Neutrophil (primary cell): Measurements from ENCODE around the gene CCDC27.

Experiments used
- H3K27ac ChIP-seq: fragments of 200-600 bp; sonication (generic); 2 replicates; pipeline ENCODE4 v1.5.1; 2016; ENCODE audit warnings: mild to moderate bottlenecking, moderate library complexity
- H3K27me3 ChIP-seq: fragments of 200-600 bp; sonication (generic); 2 replicates; pipeline ENCODE4 v1.6.0; 2016; ENCODE audit warnings: mild to moderate bottlenecking
- H3K36me3 ChIP-seq: fragments of 200-600 bp; sonication (generic); 2 replicates; pipeline ENCODE4 v1.5.1; 2017
- H3K4me1 ChIP-seq, 2 experiments: fragments of 200-600 bp in 1 of 2; sonication (generic) in 1 of 2; 1 replicate in 1 of 2; 2 replicates in 1 of 2; pipeline versions ENCODE4 v1.5.1 to v1.6.1; 2013 to 2016; ENCODE audit warnings: low read depth in 1 of 2, low read length in 1 of 2, mild to moderate bottlenecking in 1 of 2, moderate library complexity in 1 of 2; ENCODE audit not compliant: control insufficient read depth in 1 of 2, insufficient read depth in 1 of 2
- H3K4me3 ChIP-seq, 2 experiments: fragments of 200-600 bp in 1 of 2; sonication (generic) in 1 of 2; 1 replicate in 1 of 2; 2 replicates in 1 of 2; pipeline ENCODE4 v1.5.1; 2013 to 2016; ENCODE audit warnings: low read depth in 1 of 2, low read length in 1 of 2, mild to moderate bottlenecking in 1 of 2, moderate library complexity in 1 of 2
- H3K9me3 ChIP-seq: fragments of 200-600 bp; sonication (generic); 2 replicates; pipeline ENCODE4 v1.5.1; 2016
- TF ChIP-seq, protein P1 (sequence below): fragments of 200-600 bp; sonication (generic); IDR thresholded peaks from 2 replicates; pipeline ENCODE4 v1.5.1; 2016; ENCODE audit warnings: antibody characterized with exemption

CCDC27 gene

DNA sequence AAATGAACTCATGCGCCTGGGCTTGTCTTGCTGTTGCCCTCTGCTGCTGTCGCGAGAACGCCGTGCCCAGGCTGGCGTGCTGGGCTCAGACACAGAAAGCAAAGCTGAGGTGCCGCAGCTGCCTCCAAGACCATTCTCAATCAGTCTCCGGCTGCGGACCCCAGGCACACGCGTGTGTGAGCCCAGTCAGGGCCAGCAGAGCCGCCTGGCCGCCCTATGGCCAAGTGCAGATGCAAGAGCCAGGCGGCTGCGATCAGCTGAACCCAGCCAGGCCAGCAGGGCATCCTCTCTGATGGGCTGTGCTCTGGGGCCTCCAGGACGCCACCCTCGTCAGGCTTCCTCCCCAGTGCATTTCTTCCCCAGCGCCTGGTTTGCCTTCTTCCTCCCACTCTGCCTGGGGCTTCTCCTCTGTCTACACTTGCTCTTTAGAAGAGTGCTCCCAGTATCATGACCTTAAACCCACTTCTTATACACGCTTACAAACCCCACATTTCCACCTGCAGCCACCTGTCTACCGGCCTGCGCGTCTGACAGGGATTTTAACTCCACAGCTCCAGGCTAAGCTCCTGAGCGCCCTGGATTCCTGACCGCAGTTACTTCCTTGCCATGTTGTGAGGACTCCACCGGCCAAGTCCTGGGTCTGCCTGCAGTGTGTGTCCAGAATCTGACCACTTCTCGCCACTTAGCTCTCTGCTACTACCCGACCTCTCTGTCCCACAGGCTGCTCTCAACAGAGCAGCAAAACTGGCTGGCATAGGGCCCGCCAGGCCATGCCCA lies 65.8 kb downstream of the CCDC27 start:
- no peak overlapping the region for H3K27ac ChIP-seq
- H3K4me3 ChIP-seq = no peak overlapping the region
- TF ChIP-seq, protein P1, sequence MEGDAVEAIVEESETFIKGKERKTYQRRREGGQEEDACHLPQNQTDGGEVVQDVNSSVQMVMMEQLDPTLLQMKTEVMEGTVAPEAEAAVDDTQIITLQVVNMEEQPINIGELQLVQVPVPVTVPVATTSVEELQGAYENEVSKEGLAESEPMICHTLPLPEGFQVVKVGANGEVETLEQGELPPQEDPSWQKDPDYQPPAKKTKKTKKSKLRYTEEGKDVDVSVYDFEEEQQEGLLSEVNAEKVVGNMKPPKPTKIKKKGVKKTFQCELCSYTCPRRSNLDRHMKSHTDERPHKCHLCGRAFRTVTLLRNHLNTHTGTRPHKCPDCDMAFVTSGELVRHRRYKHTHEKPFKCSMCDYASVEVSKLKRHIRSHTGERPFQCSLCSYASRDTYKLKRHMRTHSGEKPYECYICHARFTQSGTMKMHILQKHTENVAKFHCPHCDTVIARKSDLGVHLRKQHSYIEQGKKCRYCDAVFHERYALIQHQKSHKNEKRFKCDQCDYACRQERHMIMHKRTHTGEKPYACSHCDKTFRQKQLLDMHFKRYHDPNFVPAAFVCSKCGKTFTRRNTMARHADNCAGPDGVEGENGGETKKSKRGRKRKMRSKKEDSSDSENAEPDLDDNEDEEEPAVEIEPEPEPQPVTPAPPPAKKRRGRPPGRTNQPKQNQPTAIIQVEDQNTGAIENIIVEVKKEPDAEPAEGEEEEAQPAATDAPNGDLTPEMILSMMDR = no peak
- H3K9me3 ChIP-seq = no peaks in the 10 kb centered on the region
- no peaks in the 10 kb centered on the region for H3K4me1 ChIP-seq
- no peaks in the 10 kb centered on the region for H3K27me3 ChIP-seq
- peaks cover 79% of the 10 kb centered on the region for H3K36me3 ChIP-seq

DNA sequence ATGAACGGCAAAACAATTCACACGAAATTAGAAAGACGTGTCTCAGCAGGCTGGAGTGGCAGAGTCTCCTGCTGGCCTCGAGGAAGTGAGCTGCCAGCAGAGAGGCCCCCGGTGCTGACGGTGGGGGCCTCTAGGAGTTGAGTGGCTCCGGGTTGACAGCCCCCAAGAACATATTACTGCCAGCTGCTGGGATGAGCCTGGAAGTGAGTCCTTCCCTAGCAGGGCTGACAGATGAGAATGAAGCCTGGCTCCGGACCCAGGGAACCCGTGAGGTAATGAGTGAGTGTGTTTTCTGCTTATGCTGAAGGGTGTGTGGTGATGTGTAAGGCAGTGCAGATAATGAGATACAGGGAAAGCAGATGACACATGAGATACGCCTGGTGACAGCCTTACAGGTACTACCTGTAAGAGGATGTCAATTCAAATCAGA lies 67.5 kb downstream of the CCDC27 start:
- H3K4me3 ChIP-seq = no peak overlapping the region
- peaks cover 82% of the 10 kb centered on the region for H3K36me3 ChIP-seq
- TF ChIP-seq, protein P1 = no peak
- H3K27me3 ChIP-seq = no peaks in the 10 kb centered on the region
- no peak overlapping the region for H3K27ac ChIP-seq
- no peaks in the 10 kb centered on the region for H3K9me3 ChIP-seq
- no peaks in the 10 kb centered on the region for H3K4me1 ChIP-seq

DNA sequence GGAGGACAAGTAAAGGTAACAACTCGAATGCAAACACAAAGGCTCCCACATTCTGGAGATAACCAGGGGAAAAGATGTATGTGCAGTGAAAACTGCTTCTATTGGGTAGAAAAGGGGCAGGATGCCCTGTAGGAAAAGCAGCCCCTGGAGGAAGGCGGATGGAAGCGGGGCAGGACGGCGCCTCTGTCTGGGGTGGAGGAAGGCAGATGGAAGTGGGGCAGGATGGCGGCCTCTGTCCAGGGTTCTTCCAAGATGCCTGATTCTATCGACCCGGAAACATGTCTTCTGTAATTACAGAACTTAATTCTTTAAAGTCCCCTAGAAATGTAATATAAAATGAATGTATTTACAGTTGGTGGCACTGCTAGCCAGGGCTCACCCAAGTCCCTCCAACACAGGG lies 68.1 kb downstream of the CCDC27 start:
- H3K4me3 ChIP-seq = no peak overlapping the region
- H3K4me1 ChIP-seq = no peaks in the 10 kb centered on the region
- H3K27ac ChIP-seq = no peak overlapping the region
- peaks cover 82% of the 10 kb centered on the region for H3K36me3 ChIP-seq
- no peaks in the 10 kb centered on the region for H3K27me3 ChIP-seq
- TF ChIP-seq, protein P1 = no peak
- H3K9me3 ChIP-seq = no peaks in the 10 kb centered on the region

DNA sequence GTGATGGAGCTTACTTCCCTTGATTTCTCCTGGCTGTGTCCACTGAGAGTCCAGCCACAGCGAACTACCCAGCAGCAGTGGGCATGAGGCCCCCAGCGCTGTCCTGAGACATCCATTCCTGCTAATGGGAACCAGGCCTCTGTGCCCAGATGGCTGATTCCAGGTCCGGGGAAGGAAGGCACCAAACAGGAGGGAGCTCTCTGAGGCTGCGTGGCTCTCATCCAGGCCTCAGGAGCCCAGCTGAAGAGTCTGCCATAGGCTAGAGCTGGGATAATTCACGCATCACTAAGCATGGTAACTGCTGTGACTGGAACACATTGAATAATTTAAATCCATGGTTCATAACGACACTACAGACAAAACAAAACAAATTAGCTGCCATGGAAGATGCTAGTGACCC lies 68.8 kb downstream of the CCDC27 start:
- H3K4me1 ChIP-seq = no peaks in the 10 kb centered on the region
- H3K9me3 ChIP-seq = no peaks in the 10 kb centered on the region
- no peaks in the 10 kb centered on the region for H3K27me3 ChIP-seq
- TF ChIP-seq, protein P1 = no peak
- no peak overlapping the region for H3K4me3 ChIP-seq
- peaks cover 82% of the 10 kb centered on the region for H3K36me3 ChIP-seq
- H3K27ac ChIP-seq = no peak overlapping the region
